SJCRH30 (cell line): ENCODE results near the gene PLCB1. TPM values are rescaled to one million over a fixed set of nuclear protein-coding genes. Genes with fewer than 3 reads are reported as not detected.
A peak's percentile ranks its signal among the peaks of the same experiment; 100 is the strongest.
"Not testable (repeated sequence)": the region's sequence is repeated elsewhere in the genome, so short reads cannot be mapped to it uniquely, and the experiment has no call there.

Source experiments
- DNase-seq, 2 experiments: peaks; one replicate each; pipeline ENCODE4 v3.0.0-alpha.2; 2015 to 2020
- H3K27ac ChIP-seq: fragments of 250-450 bp; sonication (Bioruptor Pico); 2 replicates; pipeline ENCODE4 v1.5.1; 2020; ENCODE audit warnings: mild to moderate bottlenecking, moderate library complexity
- H3K27me3 ChIP-seq: fragments of 250-450 bp; sonication (Bioruptor Pico); 2 replicates; pipeline ENCODE4 v1.5.1; 2020; ENCODE audit warnings: mild to moderate bottlenecking, moderate library complexity
- H3K36me3 ChIP-seq: fragments of 250-450 bp; sonication (Bioruptor Pico); 2 replicates; pipeline ENCODE4 v1.5.1; 2020; ENCODE audit warnings: mild to moderate bottlenecking, moderate library complexity
- H3K4me1 ChIP-seq: fragments of 250-450 bp; sonication (Bioruptor Pico); 2 replicates; pipeline ENCODE4 v1.5.1; 2020; ENCODE audit warnings: mild to moderate bottlenecking, moderate library complexity
- H3K4me3 ChIP-seq: fragments of 250-450 bp; sonication (Bioruptor Pico); 2 replicates; pipeline ENCODE4 v1.5.1; 2020; ENCODE audit warnings: mild to moderate bottlenecking, moderate library complexity
- H3K9me3 ChIP-seq: fragments of 250-450 bp; sonication (Bioruptor Pico); replicated peaks from 2 replicates; pipeline ENCODE4 v1.5.1; 2020; ENCODE audit warnings: mild to moderate bottlenecking, moderate library complexity
- total RNA-seq: library from RNA; depleted of rRNA; stranded (reverse); fragments of >200 nt; shearing (Covaris generic); gene quantifications from 2 replicates; pipeline ENCODE4 v1.2.3, GENCODE V29; 2014

PLCB1 gene
- total RNA-seq, 1 experiment from 2014 or later, result 13.4 TPM

- not testable (repeated sequence) for H3K36me3 ChIP-seq, H3K4me1 ChIP-seq, H3K9me3 ChIP-seq, H3K4me3 ChIP-seq, DNase-seq, H3K27ac ChIP-seq, H3K27me3 ChIP-seq
These were observed 304.9 kb downstream of the PLCB1 start for GRCh38 chr20:8436938-8437337.

DNA sequence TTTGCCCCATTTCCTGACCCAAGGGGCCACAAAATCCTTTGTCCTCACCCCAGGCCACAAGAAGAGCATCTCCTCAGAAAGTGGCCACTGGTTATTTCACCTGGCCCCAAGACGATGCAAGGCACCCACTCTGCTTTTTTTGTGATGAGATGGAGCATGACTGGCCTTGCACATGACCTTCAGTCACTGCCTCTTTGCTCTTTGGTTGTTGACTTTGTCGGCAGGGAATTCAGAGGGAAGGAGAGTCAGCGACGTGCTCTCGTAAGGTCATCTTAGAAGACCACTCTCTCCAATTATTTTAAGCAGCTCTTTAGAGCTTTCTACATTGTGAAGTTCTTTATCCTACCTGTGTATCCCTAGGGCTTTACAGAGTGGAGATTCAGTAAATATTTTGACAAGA is 306.7 kb downstream of the PLCB1 start:
- no peaks in the 10 kb centered on the region for H3K27me3 ChIP-seq
- no peak overlapping the region for H3K4me3 ChIP-seq
- no peaks in the 10 kb centered on the region for H3K9me3 ChIP-seq
- H3K27ac ChIP-seq, result no peak overlapping the region
- H3K36me3 ChIP-seq, result no peaks in the 10 kb centered on the region
- no peaks in the 10 kb centered on the region for H3K4me1 ChIP-seq
- DNase-seq, result no peak

GRCh38 chr20:8443464-8444072 is 311.5 kb downstream of the PLCB1 start:
- DNase-seq, result no peak
- Histone ChIP-seq H3K9me3 (no peaks in the 10 kb centered on the region), H3K4me1 (no peaks in the 10 kb centered on the region), H3K36me3 (no peaks in the 10 kb centered on the region), H3K27ac (no peak overlapping the region), H3K4me3 (no peak overlapping the region), H3K27me3 (no peaks in the 10 kb centered on the region)

DNA sequence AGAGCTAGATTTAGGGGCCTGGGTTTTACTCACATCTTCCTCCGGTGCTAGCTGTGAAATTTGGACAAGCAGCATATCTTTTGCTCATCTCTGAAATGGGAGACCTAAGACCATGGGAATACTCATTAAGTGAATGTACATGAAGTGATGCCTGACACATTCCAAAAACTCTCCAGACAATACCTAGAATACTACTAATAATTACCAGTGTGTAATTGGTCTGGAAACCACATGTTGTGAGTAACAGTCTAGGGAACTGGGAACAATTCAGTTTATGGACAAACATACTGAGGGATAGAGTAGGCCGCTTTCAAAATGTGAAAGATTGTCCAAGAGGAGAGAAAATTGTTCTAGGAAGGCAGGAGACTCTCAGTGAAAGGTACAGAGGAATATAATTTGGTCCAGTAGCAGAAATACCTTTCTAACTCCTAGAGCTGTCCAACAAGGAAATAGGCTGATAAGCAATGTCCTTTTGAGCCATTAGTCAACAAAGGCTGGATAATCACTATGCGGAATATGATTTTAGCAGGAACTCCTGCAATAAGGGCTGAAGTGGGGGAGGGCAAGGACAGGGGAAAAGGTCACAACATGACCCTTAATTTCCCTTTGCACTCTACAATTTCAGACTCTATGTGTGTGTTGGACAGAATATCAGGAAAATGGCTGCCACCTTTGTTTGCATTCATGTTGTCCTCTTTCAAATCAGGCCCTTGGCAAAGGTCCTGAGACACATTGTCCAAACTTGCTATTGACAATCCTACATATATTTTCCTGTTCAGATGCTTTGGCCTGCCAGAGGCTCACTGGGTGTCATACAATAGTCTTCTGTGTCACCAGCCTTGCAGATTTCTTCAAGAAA is 315.4 kb downstream of the PLCB1 start:
- H3K27ac ChIP-seq, result no peak overlapping the region
- no peaks in the 10 kb centered on the region for H3K27me3 ChIP-seq
- no peaks in the 10 kb centered on the region for H3K9me3 ChIP-seq
- H3K36me3 ChIP-seq, result no peaks in the 10 kb centered on the region
- DNase-seq, result no peak
- H3K4me3 ChIP-seq, result no peak overlapping the region
- H3K4me1 ChIP-seq, result no peaks in the 10 kb centered on the region

GRCh38 chr20:8449123-8449522 is 317.1 kb downstream of the PLCB1 start:
- Histone ChIP-seq H3K27me3 (no peaks in the 10 kb centered on the region), H3K36me3 (no peaks in the 10 kb centered on the region), H3K9me3 (no peaks in the 10 kb centered on the region), H3K4me3 (no peak overlapping the region), H3K27ac (no peak overlapping the region), H3K4me1 (no peaks in the 10 kb centered on the region)
- DNase-seq, result no peak

- H3K36me3 ChIP-seq, result no peaks in the 10 kb centered on the region
- H3K4me1 ChIP-seq, result no peaks in the 10 kb centered on the region
- H3K9me3 ChIP-seq, result no peaks in the 10 kb centered on the region
- H3K27ac ChIP-seq, result no peak overlapping the region
- H3K4me3 ChIP-seq, result no peak overlapping the region
- no peaks in the 10 kb centered on the region for H3K27me3 ChIP-seq
- peak; percentile 30 to 62 for DNase-seq
These were observed 322.2 kb downstream of the PLCB1 start for GRCh38 chr20:8454137-8454712.

DNA sequence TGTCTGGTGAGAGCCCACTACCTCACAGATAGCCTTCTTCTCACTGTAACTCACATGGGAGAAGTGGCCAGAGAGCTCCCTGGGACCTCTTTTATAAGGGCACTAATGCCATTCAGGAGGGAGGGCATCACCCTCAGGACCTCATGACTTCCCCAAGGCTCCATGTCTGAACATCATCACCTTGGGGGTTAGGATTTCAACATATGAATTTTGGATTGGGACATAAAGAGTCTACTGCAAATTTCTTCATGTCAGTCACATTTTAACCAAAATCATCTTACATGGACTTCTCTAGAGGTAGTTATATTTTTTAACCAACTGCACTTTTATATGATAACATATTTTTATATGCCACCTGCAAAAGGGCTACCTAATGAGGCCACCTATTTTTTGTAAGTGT is 324.7 kb downstream of the PLCB1 start:
- H3K4me3 ChIP-seq, result no peak overlapping the region
- no peaks in the 10 kb centered on the region for H3K27me3 ChIP-seq
- H3K27ac ChIP-seq, result no peak overlapping the region
- no peaks in the 10 kb centered on the region for H3K36me3 ChIP-seq
- no peaks in the 10 kb centered on the region for H3K9me3 ChIP-seq
- no peaks in the 10 kb centered on the region for H3K4me1 ChIP-seq
- DNase-seq, result no peak

GRCh38 chr20:8457978-8458377 is 325.9 kb downstream of the PLCB1 start:
- no peaks in the 10 kb centered on the region for H3K27me3 ChIP-seq
- DNase-seq, result no peak
- no peak overlapping the region for H3K4me3 ChIP-seq

DNA sequence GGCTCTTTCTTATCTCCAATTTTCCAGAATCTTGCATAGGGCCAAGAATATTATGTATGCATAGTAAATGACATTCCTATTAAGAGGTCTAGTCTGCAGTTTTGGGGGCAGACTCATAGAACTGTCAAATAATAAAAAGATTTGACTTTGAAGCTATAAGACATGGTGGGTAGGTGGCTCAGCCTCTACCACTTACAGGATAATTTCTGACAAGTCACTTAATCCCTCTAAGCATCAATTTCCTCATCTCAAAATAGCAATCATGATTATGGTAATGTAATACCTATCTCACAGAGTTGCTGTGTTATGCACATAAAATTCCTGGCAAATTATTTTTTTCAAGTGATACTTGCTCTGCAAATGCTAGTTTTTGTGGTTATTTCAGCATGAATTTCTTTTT is 329.1 kb downstream of the PLCB1 start:
- H3K36me3 ChIP-seq, result no peaks in the 10 kb centered on the region
- no peaks in the 10 kb centered on the region for H3K4me1 ChIP-seq
- no peak overlapping the region for H3K4me3 ChIP-seq
- DNase-seq, result no peak
- H3K27me3 ChIP-seq, result no peaks in the 10 kb centered on the region
- H3K27ac ChIP-seq, result no peak overlapping the region
- no peaks in the 10 kb centered on the region for H3K9me3 ChIP-seq

More at GRCh38 chr20:8457978-8458377, 325.9 kb downstream of the PLCB1 start:
- Histone ChIP-seq H3K9me3 (no peaks in the 10 kb centered on the region), H3K27ac (no peak overlapping the region), H3K4me1 (no peaks in the 10 kb centered on the region), H3K36me3 (no peaks in the 10 kb centered on the region)

DNA sequence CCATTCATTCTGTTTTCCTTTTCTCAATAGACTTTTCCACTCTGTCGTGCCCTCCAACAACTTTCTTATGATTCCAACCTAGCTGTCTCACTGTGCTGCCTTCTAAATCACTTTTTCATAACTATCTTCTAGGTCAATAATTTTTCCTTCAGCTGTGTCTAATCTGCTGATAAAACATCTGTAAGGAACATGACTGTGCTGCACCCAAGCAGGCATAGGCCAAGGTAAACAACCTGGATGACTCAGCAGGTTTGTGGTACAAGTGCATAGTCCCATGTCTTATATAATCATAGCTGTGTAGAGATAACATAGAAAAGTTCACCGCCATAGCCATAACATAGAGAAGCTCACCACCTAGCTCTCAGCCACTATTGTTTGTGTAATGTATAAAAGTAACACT is 332.3 kb downstream of the PLCB1 start:
- DNase-seq, result no peak
- Histone ChIP-seq H3K36me3 (no peaks in the 10 kb centered on the region), H3K27ac (no peak overlapping the region), H3K9me3 (no peaks in the 10 kb centered on the region), H3K4me1 (no peaks in the 10 kb centered on the region), H3K4me3 (no peak overlapping the region), H3K27me3 (no peaks in the 10 kb centered on the region)

DNA sequence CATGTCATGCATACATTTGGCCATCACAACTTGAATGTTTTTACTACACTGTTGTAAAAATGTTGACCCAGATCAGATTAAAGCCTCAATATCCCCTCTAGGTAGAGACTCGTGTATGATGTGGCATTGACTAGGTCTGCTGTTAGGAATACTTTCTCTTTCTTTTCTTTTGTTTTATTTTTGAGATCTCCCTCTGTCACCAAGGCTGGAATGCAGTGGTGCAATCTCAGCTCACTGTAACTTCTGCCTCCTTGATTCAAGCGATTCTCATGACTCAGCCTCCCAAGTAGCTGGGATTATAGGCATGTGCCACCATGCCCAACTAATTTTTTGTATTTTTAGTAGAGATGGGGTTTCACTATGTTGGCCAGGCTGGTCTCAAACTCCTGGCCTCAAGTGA is 334.7 kb downstream of the PLCB1 start:
- not testable (repeated sequence) for DNase-seq, H3K4me3 ChIP-seq, H3K27me3 ChIP-seq, H3K36me3 ChIP-seq, H3K4me1 ChIP-seq, H3K27ac ChIP-seq, H3K9me3 ChIP-seq

- no peaks in the 10 kb centered on the region for H3K9me3 ChIP-seq
- no peak for DNase-seq
- H3K4me1 ChIP-seq, result no peaks in the 10 kb centered on the region
- no peaks in the 10 kb centered on the region for H3K27me3 ChIP-seq
- no peak overlapping the region for H3K4me3 ChIP-seq
- no peaks in the 10 kb centered on the region for H3K36me3 ChIP-seq
- H3K27ac ChIP-seq, result no peak overlapping the region
These were observed 338.1 kb downstream of the PLCB1 start for GRCh38 chr20:8470156-8470555.

DNA sequence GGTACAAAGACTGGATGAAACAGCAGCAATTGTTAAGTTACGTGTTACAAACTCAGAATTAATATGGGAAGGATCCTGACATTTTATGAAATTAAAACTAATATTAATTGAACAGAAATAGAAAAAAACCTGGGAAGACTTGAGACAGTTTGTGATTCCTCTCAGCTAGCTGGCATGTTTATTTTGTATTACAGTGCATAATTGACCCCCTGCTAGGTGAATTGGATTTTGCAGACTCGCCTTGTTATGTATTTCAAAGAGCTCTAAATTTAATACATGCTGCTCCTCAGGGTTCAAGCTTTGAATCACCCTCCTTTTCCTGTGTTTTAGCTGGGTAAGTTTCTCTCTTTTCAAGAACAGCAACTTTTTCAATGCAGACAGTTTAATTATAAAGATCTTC is 339.4 kb downstream of the PLCB1 start:
- Histone ChIP-seq H3K9me3 (no peaks in the 10 kb centered on the region), H3K4me1 (no peaks in the 10 kb centered on the region), H3K27ac (no peak overlapping the region), H3K27me3 (no peaks in the 10 kb centered on the region), H3K4me3 (no peak overlapping the region), H3K36me3 (no peaks in the 10 kb centered on the region)
- no peak for DNase-seq

DNA sequence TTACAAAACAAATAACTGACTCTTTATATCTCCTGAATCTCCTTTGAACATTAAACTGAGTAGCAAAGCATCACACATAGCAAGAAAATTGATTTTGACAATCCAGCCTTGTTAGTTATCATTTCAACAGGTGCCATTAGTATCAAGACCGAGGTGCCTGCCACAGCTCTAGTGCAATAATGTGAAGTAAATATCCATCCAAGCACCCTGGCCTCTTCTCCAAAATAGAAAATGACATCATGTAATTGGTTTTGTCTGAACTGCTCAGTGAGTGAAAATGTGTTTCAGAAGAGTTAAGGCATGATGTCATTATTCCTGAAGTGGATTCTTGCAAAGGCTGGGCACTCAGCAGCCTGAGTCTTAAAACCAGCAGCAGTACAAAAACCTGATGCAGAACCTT is 341.4 kb downstream of the PLCB1 start:
- Histone ChIP-seq H3K9me3 (no peaks in the 10 kb centered on the region), H3K4me3 (no peak overlapping the region), H3K27ac (no peak overlapping the region), H3K36me3 (no peaks in the 10 kb centered on the region), H3K27me3 (no peaks in the 10 kb centered on the region), H3K4me1 (no peaks in the 10 kb centered on the region)
- DNase-seq, result peak in 1 of 2 experiments; percentile 7

DNA sequence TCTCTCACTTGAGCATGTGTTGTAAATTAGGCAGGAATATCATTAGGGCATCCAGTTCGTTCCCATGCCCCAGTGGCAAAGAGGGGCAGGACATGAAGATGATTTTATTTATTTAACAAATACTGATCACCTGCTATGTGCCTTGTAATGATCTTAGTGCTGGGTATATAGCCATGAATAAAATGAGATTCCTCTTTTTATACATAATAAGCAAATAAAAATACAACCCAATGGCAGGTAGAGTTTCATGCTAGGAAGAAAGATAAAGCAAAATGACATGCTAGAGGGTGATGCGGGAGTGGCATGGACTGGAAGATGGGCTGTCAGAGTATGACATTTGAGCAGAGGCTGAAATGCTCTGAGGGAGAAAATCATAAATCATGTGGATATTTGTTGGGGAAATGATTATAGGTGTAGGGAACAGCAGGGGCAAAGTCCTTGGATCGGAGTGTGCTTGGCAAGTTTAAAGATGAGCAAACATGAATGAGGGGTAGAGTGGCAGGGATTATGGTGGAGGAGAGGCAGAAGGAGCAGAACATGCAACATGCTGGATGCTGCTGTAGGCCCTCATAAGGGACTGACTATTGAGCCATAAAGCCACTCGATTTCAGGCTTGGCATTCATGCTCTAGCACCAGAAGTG is 342.1 kb downstream of the PLCB1 start:
- Histone ChIP-seq H3K9me3 (no peaks in the 10 kb centered on the region), H3K36me3 (no peaks in the 10 kb centered on the region), H3K27ac (no peak overlapping the region), H3K4me1 (no peaks in the 10 kb centered on the region), H3K4me3 (no peak overlapping the region), H3K27me3 (no peaks in the 10 kb centered on the region)
- no peak for DNase-seq
